Endothelial cell of umbilical vein (primary cell): ENCODE measurements around the gene CSNK1E. TPM values are rescaled to one million over a fixed set of nuclear protein-coding genes. Genes with fewer than 3 reads are reported as not detected.

Source experiments
- BruUV-seq: library from RNA; stranded (reverse); fragments of 400-500 nt; replicated peaks from 2 replicates; lab custom pipeline; 2021; lab: Mats Ljungman, UMichigan
- CTCF ChIA-PET: fragments of 300-600, 350-600 bp; sonication (Branson Sonifier 250); formaldehyde crosslinking; loops from one replicate; lab custom pipeline; 2021; ENCODE audit warnings: antibody characterized with exemption, inconsistent platforms; lab: Charles Lee
- POLR2A ChIA-PET: fragments of 300-600, 350-600 bp; sonication (Branson Sonifier 250); formaldehyde crosslinking; loops from one replicate; lab custom pipeline; 2021; ENCODE audit warnings: antibody characterized with exemption, inconsistent platforms; lab: Charles Lee
- DNase-seq: peaks from one replicate; pipeline ENCODE4 v3.0.0-alpha.2; 2011; ENCODE audit warnings: low read depth, low spot score
- FAIRE-seq: peaks from 2 replicates; lab custom pipeline; 2011; peaks lifted over from hg19 to GRCh38; lab: Jason Lieb, UNC
- H2AFZ ChIP-seq: 2 replicates; pipeline ENCODE4 v1.6.0; 2012; ENCODE audit warnings: low read depth, low read length, control low read depth, inconsistent platforms
- H3K27ac ChIP-seq: 2 replicates; pipeline ENCODE4 v1.5.1; 2011; ENCODE audit warnings: low read depth, mild to moderate bottlenecking, control low read depth, low read length, moderate library complexity; ENCODE audit not compliant: insufficient read depth
- H3K27me3 ChIP-seq, 2 experiments: 2 replicates each; pipeline versions ENCODE4 v1.6.0 to v1.6.1; 2011; ENCODE audit warnings: low read length in 2 of 2, mixed read lengths in 1 of 2; ENCODE audit not compliant: control insufficient read depth in 2 of 2, insufficient read depth in 2 of 2
- H3K36me3 ChIP-seq, 2 experiments: 2 replicates in 1 of 2; 3 replicates in 1 of 2; pipeline ENCODE4 v1.5.1; 2011; ENCODE audit warnings: low read length in 2 of 2, mild to moderate bottlenecking in 1 of 2, moderate library complexity in 1 of 2; ENCODE audit not compliant: control insufficient read depth in 2 of 2, insufficient read depth in 2 of 2; ENCODE audit errors: extremely low read depth in 1 of 2
- H3K4me1 ChIP-seq: 3 replicates; pipeline ENCODE4 v1.5.1; 2011; ENCODE audit warnings: mild to moderate bottlenecking, low read length; ENCODE audit not compliant: control insufficient read depth, insufficient read depth; ENCODE audit errors: extremely low read depth
- H3K4me2 ChIP-seq: 2 replicates; pipeline ENCODE4 v1.6.1; 2011; ENCODE audit warnings: low read length, control low read depth, mixed read lengths; ENCODE audit not compliant: insufficient read depth
- H3K4me3 ChIP-seq, 3 experiments: fragments of 200-600 bp in 1 of 3; sonication (generic), shearing (Covaris generic) in 1 of 3; replicated peaks in 1 of 3; 2 replicates each; pipeline ENCODE4 v1.5.1; 2011 to 2016; ENCODE audit warnings: control low read depth in 3 of 3, low read length in 3 of 3, mild to moderate bottlenecking in 2 of 3, inconsistent platforms in 1 of 3, low read depth in 1 of 3, moderate library complexity in 1 of 3; ENCODE audit not compliant: insufficient read depth in 1 of 3
- H3K79me2 ChIP-seq: 2 replicates; pipeline ENCODE4 v1.6.0; 2012; ENCODE audit warnings: low read length, inconsistent platforms; ENCODE audit not compliant: control insufficient read depth, insufficient read depth
- H3K9ac ChIP-seq: replicated peaks from 2 replicates; pipeline ENCODE3; 2011; ENCODE audit warnings: low read length, control low read depth; ENCODE audit not compliant: insufficient read depth; ENCODE audit errors: extremely low read depth
- H3K9me1 ChIP-seq: replicated peaks from 3 replicates; pipeline ENCODE4 v1.6.0; 2011; ENCODE audit warnings: mild to moderate bottlenecking, low read length; ENCODE audit not compliant: control insufficient read depth, insufficient read depth; ENCODE audit errors: extremely low read depth
- H3K9me3 ChIP-seq: replicated peaks from 2 replicates; pipeline ENCODE4 v1.5.1; 2012; ENCODE audit warnings: low read length, inconsistent platforms; ENCODE audit not compliant: control insufficient read depth, insufficient read depth
- H4K20me1 ChIP-seq: replicated peaks from 2 replicates; pipeline ENCODE3; 2011; ENCODE audit warnings: mild to moderate bottlenecking, low read length; ENCODE audit not compliant: control insufficient read depth, insufficient read depth; ENCODE audit errors: extremely low read depth
- EZH2 ChIP-seq: IDR thresholded peaks from 2 replicates; pipeline ENCODE4 v1.6.1; 2012; ENCODE audit warnings: borderline replicate concordance, low read depth, mild to moderate bottlenecking, moderate library complexity, low read length, inconsistent platforms; ENCODE audit not compliant: severe bottlenecking
- FOS ChIP-seq: IDR thresholded peaks from 2 replicates; pipeline ENCODE4 v1.6.1; 2011; ENCODE audit warnings: mild to moderate bottlenecking, low read length, moderate library complexity, borderline replicate concordance; ENCODE audit not compliant: insufficient read depth
- GATA2 ChIP-seq: IDR thresholded peaks from 2 replicates; pipeline ENCODE4 v1.7.0; 2011; ENCODE audit warnings: low read depth, mild to moderate bottlenecking, moderate library complexity, mixed read lengths, low read length; ENCODE audit not compliant: insufficient read length, insufficient read depth
- JUN ChIP-seq: IDR thresholded peaks from 2 replicates; pipeline ENCODE4 v1.6.1; 2011; ENCODE audit warnings: borderline replicate concordance, low read depth; ENCODE audit not compliant: insufficient read length, insufficient read depth
- MAX ChIP-seq: IDR thresholded peaks from 2 replicates; pipeline ENCODE4 v1.6.1; 2011; ENCODE audit not compliant: insufficient read depth, insufficient read length
- MYC ChIP-seq: IDR thresholded peaks from one replicate; pipeline ENCODE4 v1.6.1; 2011; ENCODE audit warnings: mild to moderate bottlenecking, low read depth, low read length
- POLR2A ChIP-seq: IDR thresholded peaks from 2 replicates; pipeline ENCODE4 v1.6.1; 2012; ENCODE audit warnings: low read depth, mild to moderate bottlenecking, control low read depth, low read length
- POLR2AphosphoS5 ChIP-seq: IDR thresholded peaks from 2 replicates; pipeline ENCODE4 v1.6.1; 2012; ENCODE audit warnings: low read depth, mild to moderate bottlenecking, control low read depth, low read length, moderate library complexity; ENCODE audit not compliant: insufficient read depth
- dilution Hi-C: fragments of 300-500 bp; cut with MboI; formaldehyde crosslinking; loops from one replicate; pipeline ENCODE4 v1.15.0; 2019; ENCODE audit warnings: low sequenced_read_pairs; ENCODE audit not compliant: extremely low pct_ligation_motif_present
- intact Hi-C: fragments of 100-400 bp; cut with micrococcal nuclease; formaldehyde crosslinking; loops from one replicate; pipeline ENCODE4 v1.10.0; 2022
- polyA plus RNA-seq, 4 experiments: library from polyadenylated mRNA; depleted of rRNA in 3 of 4; stranded (reverse) in 3 of 4; unstranded in 1 of 4; fragments of >200 nt; gene quantifications; 2 replicates each; pipeline versions ENCODE4 v1.2.1 to v1.2.3, GENCODE V29; 2011 to 2012; ENCODE audit warnings: missing spikeins in 1 of 4
- total RNA-seq: library from RNA; stranded (reverse); gene quantifications from 2 replicates; pipeline ENCODE4 v1.2.3, GENCODE V29; 2021
- TF ChIP-seq, protein P1 (sequence below), 2 donors: IDR thresholded peaks; 1 replicate in 1 of 2; 2 replicates in 1 of 2; pipeline ENCODE4 v1.5.1; 2011; ENCODE audit warnings: low read length in 2 of 2, mild to moderate bottlenecking in 2 of 2, moderate library complexity in 2 of 2, control low read depth in 1 of 2, inconsistent platforms in 1 of 2, low read depth in 1 of 2; ENCODE audit not compliant: insufficient read depth in 1 of 2; ENCODE audit errors: extremely low read depth in 1 of 2

The CSNK1E gene
- total and polyA plus RNA-seq, 2 donors (not counting 3 experiments of a cell fraction or from before 2014, with no cell fraction given) = 259 to 262 TPM

DNA sequence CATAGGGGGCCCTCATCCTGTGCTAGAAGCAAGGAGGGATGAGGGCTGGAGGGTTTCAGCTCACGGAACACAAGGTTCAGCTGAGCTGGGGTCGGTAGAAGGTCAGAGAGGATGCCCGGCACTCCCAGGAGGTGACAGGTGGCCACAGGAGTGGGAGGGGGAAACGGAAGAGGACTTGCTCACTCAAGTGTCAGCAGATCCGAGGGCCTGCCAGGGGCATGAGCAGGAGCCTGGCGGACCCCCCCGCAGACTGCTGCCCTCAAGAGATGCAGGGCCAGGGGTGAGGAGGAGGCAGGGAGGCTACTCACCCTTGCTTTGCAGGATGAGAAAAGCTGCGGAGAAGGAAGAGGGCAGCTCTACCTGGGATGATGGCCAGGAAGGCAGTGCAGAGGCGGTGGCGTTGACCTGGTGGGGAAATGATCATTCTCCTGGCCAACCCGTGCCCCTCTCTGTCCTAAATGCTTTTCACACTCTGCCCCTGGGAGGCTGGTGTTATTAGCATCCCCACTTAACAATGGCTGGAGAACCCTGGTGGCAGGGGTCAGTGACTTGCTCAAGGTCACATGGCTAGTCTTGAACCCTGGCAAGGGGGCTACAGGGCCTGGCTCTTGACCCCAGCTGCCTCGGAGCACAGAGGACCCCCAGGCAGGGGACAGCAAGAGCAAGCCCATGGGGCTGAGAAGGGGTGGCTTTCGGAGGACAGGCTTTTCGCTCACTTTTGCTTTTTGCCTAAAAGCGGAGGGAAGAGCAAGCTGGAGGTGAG, 30.1 kb upstream of the CSNK1E start:
- Histone ChIP-seq H3K27ac (no peak overlapping the region), H3K4me2 (no peak overlapping the region), H3K27me3 (no peaks in the 10 kb centered on the region), H2AFZ (no peak overlapping the region), H3K36me3 (no peaks in the 10 kb centered on the region), H3K79me2 (no peaks in the 10 kb centered on the region), H3K9me1 (no peaks in the 10 kb centered on the region), H4K20me1 (no peaks in the 10 kb centered on the region), H3K4me3 (no peak overlapping the region), H3K4me1 (no peaks in the 10 kb centered on the region), H3K9ac (no peak overlapping the region), H3K9me3 (no peaks in the 10 kb centered on the region)
- dilution Hi-C loops (no loop called here), intact Hi-C loops (no loop called here)
- ChIA-PET POLR2A (no interaction called here), CTCF (interaction anchor here (0.7 to 1.8 kb wide), 2 partner anchors 23 to 295 kb away, joined by 3 to 9 read pairs; no protein-coding TSS in a partner anchor)
- TF ChIP-seq, protein P1, sequence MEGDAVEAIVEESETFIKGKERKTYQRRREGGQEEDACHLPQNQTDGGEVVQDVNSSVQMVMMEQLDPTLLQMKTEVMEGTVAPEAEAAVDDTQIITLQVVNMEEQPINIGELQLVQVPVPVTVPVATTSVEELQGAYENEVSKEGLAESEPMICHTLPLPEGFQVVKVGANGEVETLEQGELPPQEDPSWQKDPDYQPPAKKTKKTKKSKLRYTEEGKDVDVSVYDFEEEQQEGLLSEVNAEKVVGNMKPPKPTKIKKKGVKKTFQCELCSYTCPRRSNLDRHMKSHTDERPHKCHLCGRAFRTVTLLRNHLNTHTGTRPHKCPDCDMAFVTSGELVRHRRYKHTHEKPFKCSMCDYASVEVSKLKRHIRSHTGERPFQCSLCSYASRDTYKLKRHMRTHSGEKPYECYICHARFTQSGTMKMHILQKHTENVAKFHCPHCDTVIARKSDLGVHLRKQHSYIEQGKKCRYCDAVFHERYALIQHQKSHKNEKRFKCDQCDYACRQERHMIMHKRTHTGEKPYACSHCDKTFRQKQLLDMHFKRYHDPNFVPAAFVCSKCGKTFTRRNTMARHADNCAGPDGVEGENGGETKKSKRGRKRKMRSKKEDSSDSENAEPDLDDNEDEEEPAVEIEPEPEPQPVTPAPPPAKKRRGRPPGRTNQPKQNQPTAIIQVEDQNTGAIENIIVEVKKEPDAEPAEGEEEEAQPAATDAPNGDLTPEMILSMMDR (IDR thresholded peaks at IDR 0.05; ENCODE audit: extremely low read depth in 1 of 2, insufficient read depth in 1 of 2, low read depth in 1 of 2, low read length in 2 of 2) = no peak
- no peak for TF ChIP-seq EZH2
- TF ChIP-seq POLR2AphosphoS5 = no peak
- BruUV-seq = no TSS peak
- no peak for FAIRE-seq
- no peak for DNase-seq

GRCh38 chr22:38346506-38346905, 29.3 kb upstream of the CSNK1E start:
- no TSS peak for BruUV-seq
- POLR2A ChIA-PET = no interaction called here
- dilution Hi-C loops = no loop called here
- Histone ChIP-seq H3K79me2 (no peaks in the 10 kb centered on the region), H3K4me3 (no peak overlapping the region), H3K4me1 (no peaks in the 10 kb centered on the region), H3K9ac (no peak overlapping the region), H3K9me1 (no peaks in the 10 kb centered on the region), H3K4me2 (no peak overlapping the region), H3K27ac (no peak overlapping the region), H3K36me3 (no peaks in the 10 kb centered on the region), H3K9me3 (no peaks in the 10 kb centered on the region), H3K27me3 (no peaks in the 10 kb centered on the region), H4K20me1 (no peaks in the 10 kb centered on the region), H2AFZ (no peak overlapping the region)
- CTCF ChIA-PET = interaction anchor here (1.8 kb wide), 1 partner anchor 294 kb away, joined by 9 read pairs; no protein-coding TSS in a partner anchor
- TF ChIP-seq JUN (no peak), MYC (no peak), POLR2A (no peak), MAX (no peak), GATA2 (no peak), FOS (no peak), EZH2 (no peak), POLR2AphosphoS5 (no peak)
- TF ChIP-seq, protein P1 (IDR thresholded peaks at IDR 0.05; ENCODE audit: extremely low read depth in 1 of 2, insufficient read depth in 1 of 2, low read depth in 1 of 2, low read length in 2 of 2) = no peak
- no peak for DNase-seq
- intact Hi-C loops = no loop called here
- FAIRE-seq = no peak
